ENCODE data around the gene PPIG.

PPIG gene

GRCh38 chr2:169661265-169661664 lies 77.1 kb downstream of the PPIG start:
- DNase-seq (ENCODE audit: extremely low read depth, insufficient read length): no peak
- no peaks in the 10 kb centered on the region for H3K36me3 ChIP-seq (ENCODE audit: control insufficient read depth, insufficient read depth, low read length)
- no peaks in the 10 kb centered on the region for H3K27me3 ChIP-seq (replicated peaks; ENCODE audit: control insufficient read depth, insufficient read depth, low read length)
- no peak for TF ChIP-seq CTCF (IDR thresholded peaks at IDR 0.05; ENCODE audit: insufficient read depth, low read length, poor library complexity, severe bottlenecking)
- H3K4me3 ChIP-seq (replicated peaks; ENCODE audit: low read depth, low read length): no peak overlapping the region

- no peaks in the 10 kb centered on the region for H3K36me3 ChIP-seq (ENCODE audit: control insufficient read depth, insufficient read depth, low read length)
- no peak overlapping the region for H3K4me3 ChIP-seq (replicated peaks; ENCODE audit: low read depth, low read length)
- no peaks in the 10 kb centered on the region for H3K27me3 ChIP-seq (replicated peaks; ENCODE audit: control insufficient read depth, insufficient read depth, low read length)
- DNase-seq (ENCODE audit: extremely low read depth, insufficient read length): no peak
- TF ChIP-seq CTCF (IDR thresholded peaks at IDR 0.05; ENCODE audit: insufficient read depth, low read length, poor library complexity, severe bottlenecking): no peak
These were observed 78.6 kb downstream of the PPIG start for GRCh38 chr2:169662744-169663143.

GRCh38 chr2:169663247-169663646 lies 79.1 kb downstream of the PPIG start:
- Histone ChIP-seq H3K36me3 (ENCODE audit: control insufficient read depth, insufficient read depth, low read length) (no peaks in the 10 kb centered on the region), H3K4me3 (replicated peaks; ENCODE audit: low read depth, low read length) (no peak overlapping the region), H3K27me3 (replicated peaks; ENCODE audit: control insufficient read depth, insufficient read depth, low read length) (no peaks in the 10 kb centered on the region)
- TF ChIP-seq CTCF (IDR thresholded peaks at IDR 0.05; ENCODE audit: insufficient read depth, low read length, poor library complexity, severe bottlenecking): no peak
- no peak for DNase-seq (ENCODE audit: extremely low read depth, insufficient read length)

- H3K27me3 ChIP-seq (replicated peaks; ENCODE audit: control insufficient read depth, insufficient read depth, low read length): no peaks in the 10 kb centered on the region
- no peak overlapping the region for H3K4me3 ChIP-seq (replicated peaks; ENCODE audit: low read depth, low read length)
- TF ChIP-seq CTCF (IDR thresholded peaks at IDR 0.05; ENCODE audit: insufficient read depth, low read length, poor library complexity, severe bottlenecking): no peak
- no peaks in the 10 kb centered on the region for H3K36me3 ChIP-seq (ENCODE audit: control insufficient read depth, insufficient read depth, low read length)
- no peak for DNase-seq (ENCODE audit: extremely low read depth, insufficient read length)
These were observed 80.4 kb downstream of the PPIG start for GRCh38 chr2:169664600-169664977.

- Histone ChIP-seq H3K36me3 (ENCODE audit: control insufficient read depth, insufficient read depth, low read length) (no peaks in the 10 kb centered on the region), H3K4me3 (replicated peaks; ENCODE audit: low read depth, low read length) (no peak overlapping the region), H3K27me3 (replicated peaks; ENCODE audit: control insufficient read depth, insufficient read depth, low read length) (no peaks in the 10 kb centered on the region)
- TF ChIP-seq CTCF (IDR thresholded peaks at IDR 0.05; ENCODE audit: insufficient read depth, low read length, poor library complexity, severe bottlenecking): no peak
- DNase-seq (ENCODE audit: extremely low read depth, insufficient read length): no peak
These were observed 81.1 kb downstream of the PPIG start for GRCh38 chr2:169664978-169665930.

All from GM06990 (cell line).